Measurements from ENCODE around the gene MUC5B. TPM values are rescaled to one million over a fixed set of nuclear protein-coding genes. Genes with fewer than 3 reads are reported as not detected.

Gene MUC5B
- total RNA-seq, 1 experiment from 2014 or later, result 24.3 TPM

DNA sequence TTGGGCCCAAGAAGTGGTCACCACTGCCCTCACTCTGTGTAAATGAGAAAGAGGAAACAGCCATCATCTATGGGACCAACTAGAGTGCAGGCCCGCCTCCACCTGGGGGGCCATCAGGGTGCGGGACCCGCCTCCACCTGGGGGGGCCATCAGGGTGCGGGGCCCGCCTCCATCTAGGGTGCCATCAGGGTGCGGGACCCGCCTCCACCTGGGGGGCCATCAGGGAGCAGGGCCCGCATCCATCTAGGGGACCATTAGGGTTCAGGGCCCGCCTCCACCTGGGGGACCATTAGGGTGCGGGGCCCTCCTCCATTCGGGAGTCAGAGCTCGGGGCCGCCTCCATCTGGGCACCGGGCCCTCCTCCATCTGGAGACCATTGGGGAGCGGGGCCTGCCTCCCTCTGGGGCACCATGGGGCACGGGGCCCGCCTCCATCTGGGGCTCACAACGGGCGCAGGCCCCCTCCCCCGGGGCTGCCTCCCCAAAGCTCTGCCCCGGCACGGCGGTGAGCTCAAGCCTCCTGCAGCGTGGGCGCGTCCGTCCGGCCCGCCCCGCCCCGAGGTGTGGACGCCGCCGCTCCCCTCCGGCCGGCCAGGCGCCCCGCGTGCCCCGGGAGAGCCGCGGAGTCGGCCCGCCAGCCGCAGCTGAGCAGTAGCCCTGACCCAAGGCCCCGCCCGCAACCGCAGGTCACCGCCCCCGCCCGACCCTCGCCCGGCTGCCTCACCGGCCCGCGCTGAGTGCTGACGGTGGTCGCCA, 86.1 kb downstream of the MUC5B start:
- Histone ChIP-seq H3K9ac (ENCODE audit: low read length) (peak overlapping the region; percentile 95), H2AFZ (ENCODE audit: low read length) (peak overlapping the region; percentile 45; the same call in 1 of the 2 replicates)
- intact Hi-C loops (cut with micrococcal nuclease), result loop anchor here (10.0 kb wide), 1 partner anchor 76 kb away; the partner anchor contains the start of gene BRSK2

DNA sequence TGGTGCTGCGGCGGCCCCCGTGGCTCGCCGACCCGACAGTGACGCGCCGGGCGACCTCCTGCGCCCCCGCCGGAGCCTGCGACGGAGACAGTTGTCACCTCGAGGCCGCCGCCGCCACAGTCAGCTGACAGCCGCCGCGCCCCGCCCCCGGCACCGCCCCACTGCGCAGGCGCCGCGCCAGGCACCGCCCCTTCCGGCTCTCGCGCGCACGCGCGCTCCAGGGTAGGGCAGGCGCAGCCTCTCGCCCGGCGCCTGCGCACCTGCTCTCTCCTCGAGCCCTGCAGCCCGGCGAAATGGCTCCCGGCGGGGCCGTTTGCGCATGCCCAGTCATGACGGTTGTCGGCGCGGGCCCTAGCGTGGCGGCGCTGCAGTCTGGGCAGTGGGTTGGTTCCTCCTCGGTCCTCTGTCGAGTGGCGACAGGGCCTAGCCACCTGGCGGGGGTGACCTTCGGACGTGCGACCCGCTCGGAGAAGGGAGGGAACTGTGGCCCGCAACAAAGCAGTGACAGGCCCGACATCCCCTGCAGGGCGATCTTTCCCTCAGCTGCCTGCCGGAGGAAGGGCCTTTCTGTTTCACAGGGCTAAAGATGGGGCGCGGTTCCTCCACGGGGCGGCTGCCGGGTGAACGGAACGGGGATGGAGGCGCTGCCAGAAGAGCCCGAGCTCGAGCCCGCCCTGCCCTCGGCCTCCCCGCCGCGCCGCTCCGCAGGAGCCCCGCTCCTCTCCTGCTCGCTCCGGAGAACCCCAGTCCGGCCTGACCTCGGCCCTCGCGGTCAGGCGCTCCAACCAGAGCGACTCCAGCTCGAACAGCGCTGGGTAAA, 86.8 kb downstream of the MUC5B start, which contains the start of gene TOLLIP:
TOLLIP (minus strand) TSS at position 135 of the 820 bp plus-strand sequence; CDS start at position 1, 134 bp downstream.
- ChIA-PET CTCF (interaction anchor here (0.7 kb wide), 1 partner anchor 139 kb away, joined by 3 read pairs; no protein-coding TSS in a partner anchor), POLR2A (ENCODE audit: unreplicated experiment) (interaction anchor here (0.5 kb wide), 1 partner anchor 47 kb away, joined by 5 read pairs; no protein-coding TSS in a partner anchor)
- Histone ChIP-seq H3K9ac (ENCODE audit: low read length) (peak within 1 kb of the TSS; percentile 95), H3K36me3 (ENCODE audit: low read depth, low read length) (no peaks in the 10 kb centered on the region), H3K4me2 (ENCODE audit: low read length) (peak within 1 kb of the TSS; percentile 96), H3K4me1 (ENCODE audit: insufficient read depth, low read length) (peaks cover 22% of the 10 kb centered on the region), H2AFZ (ENCODE audit: low read length) (peak within 1 kb of the TSS; percentile 94), H3K27me3 (ENCODE audit: low read length) (no peaks in the 10 kb centered on the region), H3K9me3 (ENCODE audit: low read length) (no peaks in the 10 kb centered on the region), H3K9me2 (replicated peaks; ENCODE audit: low read length) (no peaks in the 10 kb centered on the region), H3K27ac (ENCODE audit: low read length) (peak within 1 kb of the TSS; percentile 51), H3K4me3 (ENCODE audit: low read length) (peak within 1 kb of the TSS; percentile 88), H3K79me2 (ENCODE audit: low read length) (peaks cover 53% of the 10 kb centered on the region), H3F3A (ENCODE audit: low read length, unreplicated experiment) (no peaks in the 10 kb centered on the region), H4K20me1 (ENCODE audit: low read length) (no peaks in the 10 kb centered on the region)
- intact Hi-C loops (cut with micrococcal nuclease), result loop anchor here (10.0 kb wide), 1 partner anchor 75 kb away; the partner anchor contains the start of gene BRSK2
- DNase-seq (peak; percentile 92), ATAC-seq (peak; percentile 89)
- TSS peak; percentile 77 for BruUV-seq (replicated peaks)
- TF ChIP-seq EZH2 (IDR thresholded peaks at IDR 0.05; ENCODE audit: low read length, unreplicated experiment), result no peak
- TF ChIP-seq, protein P1, sequence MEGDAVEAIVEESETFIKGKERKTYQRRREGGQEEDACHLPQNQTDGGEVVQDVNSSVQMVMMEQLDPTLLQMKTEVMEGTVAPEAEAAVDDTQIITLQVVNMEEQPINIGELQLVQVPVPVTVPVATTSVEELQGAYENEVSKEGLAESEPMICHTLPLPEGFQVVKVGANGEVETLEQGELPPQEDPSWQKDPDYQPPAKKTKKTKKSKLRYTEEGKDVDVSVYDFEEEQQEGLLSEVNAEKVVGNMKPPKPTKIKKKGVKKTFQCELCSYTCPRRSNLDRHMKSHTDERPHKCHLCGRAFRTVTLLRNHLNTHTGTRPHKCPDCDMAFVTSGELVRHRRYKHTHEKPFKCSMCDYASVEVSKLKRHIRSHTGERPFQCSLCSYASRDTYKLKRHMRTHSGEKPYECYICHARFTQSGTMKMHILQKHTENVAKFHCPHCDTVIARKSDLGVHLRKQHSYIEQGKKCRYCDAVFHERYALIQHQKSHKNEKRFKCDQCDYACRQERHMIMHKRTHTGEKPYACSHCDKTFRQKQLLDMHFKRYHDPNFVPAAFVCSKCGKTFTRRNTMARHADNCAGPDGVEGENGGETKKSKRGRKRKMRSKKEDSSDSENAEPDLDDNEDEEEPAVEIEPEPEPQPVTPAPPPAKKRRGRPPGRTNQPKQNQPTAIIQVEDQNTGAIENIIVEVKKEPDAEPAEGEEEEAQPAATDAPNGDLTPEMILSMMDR (conservative IDR thresholded peaks at IDR 0.05; ENCODE audit: low read depth, low read length), result peak; percentile 29

More for the DNA sequence above, 86.1 kb downstream of the MUC5B start:
- Histone ChIP-seq H3K79me2 (ENCODE audit: low read length) (peaks cover 61% of the 10 kb centered on the region), H3K4me2 (ENCODE audit: low read length) (peak overlapping the region; percentile 96), H3K36me3 (ENCODE audit: low read depth, low read length) (no peaks in the 10 kb centered on the region), H3K27ac (ENCODE audit: low read length) (no peak overlapping the region), H4K20me1 (ENCODE audit: low read length) (no peaks in the 10 kb centered on the region), H3K9me2 (replicated peaks; ENCODE audit: low read length) (no peaks in the 10 kb centered on the region), H3K4me1 (ENCODE audit: insufficient read depth, low read length) (peaks cover 26% of the 10 kb centered on the region), H3K27me3 (ENCODE audit: low read length) (no peaks in the 10 kb centered on the region), H3F3A (ENCODE audit: low read length, unreplicated experiment) (no peaks in the 10 kb centered on the region), H3K9me3 (ENCODE audit: low read length) (no peaks in the 10 kb centered on the region), H3K4me3 (ENCODE audit: low read length) (peak overlapping the region; percentile 88)
- DNase-seq (peak; percentile 12), ATAC-seq (peak; percentile 59)
- ChIA-PET POLR2A (ENCODE audit: unreplicated experiment) (interaction anchor here (0.6 kb wide), 2 partner anchors 187 to 550 kb away, joined by 3 to 8 read pairs; no protein-coding TSS in a partner anchor), CTCF (interaction anchor here (0.7 kb wide), 1 partner anchor 140 kb away, joined by 3 read pairs; no protein-coding TSS in a partner anchor)
- TF ChIP-seq, protein P1 (conservative IDR thresholded peaks at IDR 0.05; ENCODE audit: low read depth, low read length), result no peak
- TF ChIP-seq EZH2 (IDR thresholded peaks at IDR 0.05; ENCODE audit: low read length, unreplicated experiment) (no peak), EZH2phosphoT487 (IDR thresholded peaks at IDR 0.05; ENCODE audit: borderline replicate concordance, low read length) (no peak)
- no TSS peak for BruUV-seq (replicated peaks)

Data from PC-3 (cell line).